ENCODE data around the gene ACSS3.

- TF ChIP-seq, protein P1, sequence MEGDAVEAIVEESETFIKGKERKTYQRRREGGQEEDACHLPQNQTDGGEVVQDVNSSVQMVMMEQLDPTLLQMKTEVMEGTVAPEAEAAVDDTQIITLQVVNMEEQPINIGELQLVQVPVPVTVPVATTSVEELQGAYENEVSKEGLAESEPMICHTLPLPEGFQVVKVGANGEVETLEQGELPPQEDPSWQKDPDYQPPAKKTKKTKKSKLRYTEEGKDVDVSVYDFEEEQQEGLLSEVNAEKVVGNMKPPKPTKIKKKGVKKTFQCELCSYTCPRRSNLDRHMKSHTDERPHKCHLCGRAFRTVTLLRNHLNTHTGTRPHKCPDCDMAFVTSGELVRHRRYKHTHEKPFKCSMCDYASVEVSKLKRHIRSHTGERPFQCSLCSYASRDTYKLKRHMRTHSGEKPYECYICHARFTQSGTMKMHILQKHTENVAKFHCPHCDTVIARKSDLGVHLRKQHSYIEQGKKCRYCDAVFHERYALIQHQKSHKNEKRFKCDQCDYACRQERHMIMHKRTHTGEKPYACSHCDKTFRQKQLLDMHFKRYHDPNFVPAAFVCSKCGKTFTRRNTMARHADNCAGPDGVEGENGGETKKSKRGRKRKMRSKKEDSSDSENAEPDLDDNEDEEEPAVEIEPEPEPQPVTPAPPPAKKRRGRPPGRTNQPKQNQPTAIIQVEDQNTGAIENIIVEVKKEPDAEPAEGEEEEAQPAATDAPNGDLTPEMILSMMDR (IDR thresholded peaks at IDR 0.05), result no peak
- no peak for TF ChIP-seq POLR2A (IDR thresholded peaks at IDR 0.05)
These were observed 63.3 kb downstream of the ACSS3 start for GRCh38 chr12:81141217-81141616.
